Measurements from ENCODE around the gene UNK.
"Not testable (repeated sequence)": the region's sequence is repeated elsewhere in the genome, so short reads cannot be mapped to it uniquely, and the experiment has no call there.

DNA sequence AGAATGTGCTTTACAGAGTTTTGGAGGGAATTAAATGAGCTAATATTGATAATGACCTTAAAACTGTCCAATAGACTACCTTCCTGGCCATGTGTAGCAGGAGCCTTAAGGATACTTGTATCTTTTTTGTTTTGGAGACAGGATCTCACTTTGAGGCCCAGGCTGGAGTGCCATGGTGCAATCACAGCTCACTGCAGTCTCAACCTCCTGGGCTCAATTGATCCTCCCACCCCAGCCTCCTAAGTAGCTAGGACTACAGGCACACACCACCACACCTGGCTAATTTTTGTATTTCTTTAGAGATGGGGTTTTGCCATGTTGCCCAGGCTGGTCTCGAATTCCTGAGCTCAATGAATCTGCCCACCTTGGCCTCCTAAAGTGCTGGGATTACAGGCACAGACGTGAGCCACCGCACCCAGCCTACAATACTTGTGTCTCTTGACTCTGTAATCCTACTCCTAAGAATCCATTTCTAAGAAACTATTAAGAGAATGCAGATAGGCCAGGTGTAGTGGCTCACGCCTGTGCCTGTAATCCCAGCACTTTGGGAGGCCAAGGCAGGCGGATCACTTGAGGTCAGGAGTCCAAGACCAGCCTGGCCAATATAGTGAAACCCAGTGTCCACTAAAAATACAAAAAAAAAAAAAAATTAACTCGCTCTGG is 24.5 kb upstream of the UNK start:
- not testable (repeated sequence) for TF ChIP-seq CTCF, POLR2A (IDR thresholded peaks at IDR 0.05)
